NT2/D1 (cell line): ENCODE measurements around the gene SCN9A.
"Not testable (repeated sequence)": the region's sequence is repeated elsewhere in the genome, so short reads cannot be mapped to it uniquely, and the experiment has no call there.

ENCODE experiments used
- DNase-seq: peaks from one replicate; pipeline ENCODE4 v3.0.0-alpha.2; 2011; ENCODE audit warnings: low read depth, low spot score
- H3K27me3 ChIP-seq: 2 replicates; pipeline ENCODE4 v1.6.0; 2011; ENCODE audit warnings: mild to moderate bottlenecking; ENCODE audit not compliant: insufficient read length, insufficient read depth
- H3K36me3 ChIP-seq: 2 replicates; pipeline ENCODE4 v1.6.1; 2011; ENCODE audit warnings: mild to moderate bottlenecking, low read length, mixed read lengths; ENCODE audit not compliant: insufficient read depth, insufficient read length
- H3K4me1 ChIP-seq: 2 replicates; pipeline ENCODE4 v1.5.1; 2011; ENCODE audit not compliant: insufficient read depth, insufficient read length
- H3K4me3 ChIP-seq: 2 replicates; pipeline ENCODE4 v1.5.1; 2011; ENCODE audit warnings: low read depth; ENCODE audit not compliant: insufficient read length
- H3K9ac ChIP-seq: 2 replicates; pipeline ENCODE4 v1.6.0; 2011; ENCODE audit warnings: low read depth; ENCODE audit not compliant: insufficient read length
- H3K9me3 ChIP-seq: 2 replicates; pipeline ENCODE4 v1.5.1; 2011; ENCODE audit warnings: mild to moderate bottlenecking, low read length; ENCODE audit not compliant: insufficient read depth
- SUZ12 ChIP-seq: IDR thresholded peaks from 2 replicates; pipeline ENCODE4 v1.6.1; 2011; ENCODE audit not compliant: insufficient read length, insufficient read depth; ENCODE audit errors: extremely low read depth
- YY1 ChIP-seq: IDR thresholded peaks from 2 replicates; pipeline ENCODE4 v1.6.1; 2011; ENCODE audit not compliant: insufficient read length, insufficient read depth
- ZNF274 ChIP-seq: IDR thresholded peaks from 2 replicates; pipeline ENCODE4 v1.6.1; 2011; ENCODE audit warnings: mild to moderate bottlenecking, low read depth, low read length

SCN9A gene

DNA sequence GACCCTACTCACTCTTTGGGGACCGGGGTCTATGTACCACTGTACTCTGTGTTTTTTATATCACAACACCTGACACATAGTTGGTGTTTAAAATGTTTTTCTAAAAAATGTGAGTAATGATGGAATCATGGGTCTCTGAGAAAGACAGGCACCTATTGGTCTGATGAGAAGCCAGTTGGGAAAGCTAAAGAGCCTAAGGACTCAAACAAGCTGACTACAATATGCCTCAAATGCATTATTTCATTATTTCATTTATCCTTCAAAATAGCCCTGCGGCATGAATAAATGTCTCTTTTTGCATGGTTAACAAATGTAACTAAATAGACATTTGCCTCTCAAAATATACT lies 145.0 kb downstream of the SCN9A start:
- no peak overlapping the region for H3K9ac ChIP-seq
- H3K9me3 ChIP-seq = no peaks in the 10 kb centered on the region
- no peaks in the 10 kb centered on the region for H3K36me3 ChIP-seq
- TF ChIP-seq YY1 (no peak), ZNF274 (no peak), SUZ12 (no peak)
- H3K4me1 ChIP-seq = no peaks in the 10 kb centered on the region
- DNase-seq = no peak
- no peak overlapping the region for H3K4me3 ChIP-seq
- H3K27me3 ChIP-seq = no peaks in the 10 kb centered on the region

DNA sequence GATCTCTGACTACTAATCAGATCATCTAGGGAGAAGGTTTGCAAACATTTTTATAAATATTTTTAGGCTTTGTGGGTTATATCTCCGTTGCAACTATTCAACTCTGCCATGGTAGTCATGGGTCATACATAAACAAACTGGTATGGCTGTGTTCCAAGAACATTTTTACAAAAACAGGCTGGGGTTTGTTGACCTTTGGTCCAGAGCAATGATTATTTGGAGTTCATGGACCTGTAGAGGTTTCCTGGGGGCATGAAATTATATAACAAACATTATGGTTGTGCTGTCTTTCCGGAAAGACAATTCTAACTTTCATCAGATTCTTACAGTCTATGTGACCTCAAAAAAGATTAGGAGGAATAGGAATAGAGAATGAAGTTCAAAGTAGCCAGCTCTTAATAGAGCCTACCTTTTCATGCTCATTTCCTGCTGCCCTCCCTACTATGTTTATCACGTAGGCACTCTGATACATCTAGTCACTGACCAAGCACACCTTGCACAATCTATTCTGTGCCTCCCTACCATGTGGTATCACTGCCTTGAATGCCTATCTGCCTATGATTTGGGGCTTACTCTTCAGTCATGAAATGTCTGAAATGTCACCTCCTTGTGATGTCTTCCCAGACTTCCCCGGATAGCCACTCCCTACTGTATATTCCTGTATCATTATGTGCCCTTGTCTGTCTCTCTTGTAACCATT lies 145.6 kb downstream of the SCN9A start:
- no peak for TF ChIP-seq ZNF274
- no peak for TF ChIP-seq SUZ12
- TF ChIP-seq YY1 = no peak
- H3K27me3 ChIP-seq = no peaks in the 10 kb centered on the region
- H3K4me1 ChIP-seq = no peaks in the 10 kb centered on the region
- no peak overlapping the region for H3K4me3 ChIP-seq
- DNase-seq = no peak
- no peak overlapping the region for H3K9ac ChIP-seq
- no peaks in the 10 kb centered on the region for H3K9me3 ChIP-seq
- H3K36me3 ChIP-seq = no peaks in the 10 kb centered on the region

DNA sequence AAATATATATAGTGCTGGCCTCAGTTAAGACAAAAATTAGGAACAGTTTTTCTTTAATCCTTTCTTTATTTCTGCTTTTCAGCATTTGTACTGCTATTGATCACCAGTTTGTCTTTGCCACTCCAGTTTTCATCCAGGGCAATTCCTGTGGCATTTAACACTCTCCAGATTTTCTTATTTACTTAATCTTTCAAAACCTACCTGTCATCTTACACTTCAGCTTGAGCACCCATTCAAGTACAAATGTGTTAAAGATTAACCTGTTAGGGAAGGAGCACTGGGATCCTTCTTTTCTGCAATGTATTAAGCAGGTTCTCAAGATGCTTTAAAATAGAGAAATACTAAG lies 146.1 kb downstream of the SCN9A start:
- DNase-seq = no peak
- Histone ChIP-seq H3K4me1 (no peaks in the 10 kb centered on the region), H3K36me3 (no peaks in the 10 kb centered on the region), H3K9me3 (no peaks in the 10 kb centered on the region), H3K9ac (no peak overlapping the region), H3K27me3 (no peaks in the 10 kb centered on the region), H3K4me3 (no peak overlapping the region)
- TF ChIP-seq SUZ12 (no peak), ZNF274 (no peak), YY1 (no peak)

GRCh38 chr2:166224197-166224596 lies 151.5 kb downstream of the SCN9A start:
- TF ChIP-seq SUZ12 = no peak
- TF ChIP-seq YY1 = no peak
- TF ChIP-seq ZNF274 = no peak

DNA sequence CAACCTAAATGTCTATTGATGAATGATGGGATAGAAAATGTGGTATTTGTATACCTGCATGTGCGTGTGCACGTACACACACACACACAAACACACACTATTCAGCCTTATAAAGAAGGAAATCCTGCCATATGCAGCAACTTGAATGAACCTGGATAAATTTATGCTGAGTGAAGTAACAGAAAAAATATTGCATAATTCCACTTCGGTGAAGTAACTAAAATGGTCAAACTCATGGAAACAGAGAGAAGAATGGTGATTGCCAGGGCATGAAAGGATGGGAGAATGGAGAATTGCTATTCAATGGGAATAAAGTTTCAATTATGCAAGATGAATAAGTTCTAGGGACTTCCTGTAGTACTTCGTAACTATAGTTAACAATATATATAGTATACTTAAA lies 152.4 kb downstream of the SCN9A start:
- Histone ChIP-seq H3K4me3 (no peak overlapping the region), H3K9me3 (no peaks in the 10 kb centered on the region), H3K27me3 (no peaks in the 10 kb centered on the region), H3K9ac (no peak overlapping the region), H3K36me3 (no peaks in the 10 kb centered on the region), H3K4me1 (no peaks in the 10 kb centered on the region)
- TF ChIP-seq YY1 (no peak), SUZ12 (no peak), ZNF274 (no peak)
- no peak for DNase-seq

More at GRCh38 chr2:166224197-166224596, 151.5 kb downstream of the SCN9A start:
- no peaks in the 10 kb centered on the region for H3K36me3 ChIP-seq
- H3K4me1 ChIP-seq = no peaks in the 10 kb centered on the region
- H3K27me3 ChIP-seq = no peaks in the 10 kb centered on the region
- H3K9me3 ChIP-seq = no peaks in the 10 kb centered on the region
- no peak overlapping the region for H3K9ac ChIP-seq
- H3K4me3 ChIP-seq = no peak overlapping the region
- no peak for DNase-seq

- Histone ChIP-seq H3K36me3 (no peaks in the 10 kb centered on the region), H3K27me3 (no peaks in the 10 kb centered on the region), H3K4me3 (no peak overlapping the region), H3K4me1 (no peaks in the 10 kb centered on the region), H3K9me3 (peaks cover 2% of the 10 kb centered on the region; the same call in 1 of the 2 replicates), H3K9ac (no peak overlapping the region)
- TF ChIP-seq ZNF274 (no peak), YY1 (no peak), SUZ12 (no peak)
- no peak for DNase-seq
These were observed 164.7 kb downstream of the SCN9A start for GRCh38 chr2:166211079-166211478.

DNA sequence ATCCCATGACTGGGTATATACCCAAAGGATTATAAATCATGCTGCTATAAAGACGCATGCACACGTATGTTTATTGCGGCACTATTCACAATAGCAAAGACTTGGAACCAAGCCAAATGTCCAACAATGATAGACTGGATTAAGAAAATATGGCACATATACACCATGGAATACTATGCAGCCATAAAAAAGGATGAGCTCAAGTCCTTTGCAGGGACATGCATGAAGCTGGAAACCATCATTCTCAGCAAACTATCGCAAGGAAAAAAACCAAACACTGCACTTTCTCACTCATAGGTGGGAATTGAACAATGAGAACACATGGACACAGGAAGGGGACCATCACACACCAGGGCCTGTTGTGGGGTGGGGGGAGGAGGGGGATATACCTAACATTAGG lies 165.8 kb downstream of the SCN9A start:
- not testable (repeated sequence) for H3K4me1 ChIP-seq, DNase-seq, H3K4me3 ChIP-seq, H3K9ac ChIP-seq, H3K36me3 ChIP-seq, H3K27me3 ChIP-seq, H3K9me3 ChIP-seq

- not testable (repeated sequence) for H3K27me3 ChIP-seq, DNase-seq, H3K4me3 ChIP-seq, H3K4me1 ChIP-seq, H3K9ac ChIP-seq, H3K9me3 ChIP-seq, H3K36me3 ChIP-seq
These were observed 166.4 kb downstream of the SCN9A start for GRCh38 chr2:166209367-166209766.

GRCh38 chr2:166206153-166206552 lies 169.6 kb downstream of the SCN9A start:
- H3K4me3 ChIP-seq, H3K36me3 ChIP-seq, H3K27me3 ChIP-seq, H3K9me3 ChIP-seq, H3K4me1 ChIP-seq, DNase-seq, H3K9ac ChIP-seq: not testable (repeated sequence)
